ENCODE measurements around the gene SEC61A2. TPM values are rescaled to one million over a fixed set of nuclear protein-coding genes. Genes with fewer than 3 reads are reported as not detected.

SEC61A2 gene
- total and polyA plus RNA-seq, 2 donors (not counting 3 experiments of a cell fraction or from before 2014, with no cell fraction given), result 7.3 to 7.5 TPM

- FAIRE-seq (no peak), DNase-seq (ENCODE audit: low read depth, low spot score) (no peak)
- H3K9me1 ChIP-seq (replicated peaks; ENCODE audit: control insufficient read depth, extremely low read depth, insufficient read depth, low read length), result no peaks in the 10 kb centered on the region
- intact Hi-C loops (cut with micrococcal nuclease), result no loop called here
- no peaks in the 10 kb centered on the region for H3K27me3 ChIP-seq (ENCODE audit: control insufficient read depth in 2 of 2, insufficient read depth in 2 of 2, low read length in 2 of 2)
- peaks cover 6% of the 10 kb centered on the region for H3K4me1 ChIP-seq (ENCODE audit: control insufficient read depth, extremely low read depth, insufficient read depth, low read length)
- BruUV-seq (replicated peaks), result no TSS peak
- POLR2A ChIA-PET, result no interaction called here
- no peak overlapping the region for H3K4me2 ChIP-seq (ENCODE audit: insufficient read depth, low read length)
- no peak overlapping the region for H2AFZ ChIP-seq (ENCODE audit: low read depth, low read length)
- no peak overlapping the region for H3K9ac ChIP-seq (replicated peaks; ENCODE audit: extremely low read depth, insufficient read depth, low read length)
- peaks cover 12 to 32% of the 10 kb centered on the region in 2 experiments for H3K36me3 ChIP-seq (ENCODE audit: control insufficient read depth in 2 of 2, extremely low read depth in 1 of 2, insufficient read depth in 2 of 2, low read length in 2 of 2)
- no peaks in the 10 kb centered on the region for H3K9me3 ChIP-seq (replicated peaks; ENCODE audit: control insufficient read depth, insufficient read depth, low read length)
- no peaks in the 10 kb centered on the region for H4K20me1 ChIP-seq (replicated peaks; ENCODE audit: control insufficient read depth, extremely low read depth, insufficient read depth, low read length)
- H3K27ac ChIP-seq (ENCODE audit: insufficient read depth, low read depth, low read length), result no peak overlapping the region
- dilution Hi-C loops (cut with MboI; ENCODE audit: extremely low pct_ligation_motif_present, low sequenced_read_pairs), result no loop called here
- H3K79me2 ChIP-seq (ENCODE audit: control insufficient read depth, insufficient read depth, low read length), result peaks cover 31% of the 10 kb centered on the region
- no peak overlapping the region for H3K4me3 ChIP-seq (replicated peaks in 1 of 3; ENCODE audit: insufficient read depth in 1 of 3, low read depth in 1 of 3, low read length in 3 of 3)
- CTCF ChIA-PET, result no interaction called here
- TF ChIP-seq CTCF (IDR thresholded peaks at IDR 0.05; ENCODE audit: extremely low read depth in 1 of 2, insufficient read depth in 1 of 2, low read depth in 1 of 2, low read length in 2 of 2), result no peak
- TF ChIP-seq, protein P1, sequence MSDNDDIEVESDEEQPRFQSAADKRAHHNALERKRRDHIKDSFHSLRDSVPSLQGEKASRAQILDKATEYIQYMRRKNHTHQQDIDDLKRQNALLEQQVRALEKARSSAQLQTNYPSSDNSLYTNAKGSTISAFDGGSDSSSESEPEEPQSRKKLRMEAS (IDR thresholded peaks at IDR 0.05; ENCODE audit: insufficient read depth, insufficient read length), result no peak
- TF ChIP-seq GATA2 (IDR thresholded peaks at IDR 0.05; ENCODE audit: insufficient read depth, insufficient read length, low read depth, low read length), result no peak
- TF ChIP-seq MYC (IDR thresholded peaks at IDR 0.05; ENCODE audit: low read depth, low read length), result no peak
- no peak for TF ChIP-seq JUN (IDR thresholded peaks at IDR 0.05; ENCODE audit: borderline replicate concordance, insufficient read depth, insufficient read length, low read depth)
- no peak for TF ChIP-seq FOS (IDR thresholded peaks at IDR 0.05; ENCODE audit: borderline replicate concordance, insufficient read depth, low read length)
- TF ChIP-seq EZH2 (IDR thresholded peaks at IDR 0.05; ENCODE audit: borderline replicate concordance, low read depth, low read length, severe bottlenecking), result no peak
- TF ChIP-seq POLR2A (IDR thresholded peaks at IDR 0.05; ENCODE audit: low read depth, low read length), result no peak
- no peak for TF ChIP-seq POLR2AphosphoS5 (IDR thresholded peaks at IDR 0.05; ENCODE audit: insufficient read depth, low read depth, low read length)
Observed at GRCh38 chr10:12212454-12212853, 83.0 kb downstream of the SEC61A2 start.

All from endothelial cell of umbilical vein (primary cell).